GM23248 (cell line): Measurements from ENCODE around the gene SLC9A9.

ENCODE experiments used
- EZH2 ChIP-seq: fragments of 200-600 bp; sonication (generic); IDR thresholded peaks from 2 replicates; pipeline ENCODE4 v1.6.1; 2018; ENCODE audit warnings: antibody characterized with exemption, mild to moderate bottlenecking; ENCODE audit not compliant: insufficient read depth, poor library complexity, severe bottlenecking
- EZH2phosphoT487 ChIP-seq: fragments of 200-600 bp; sonication (generic); IDR thresholded peaks from 2 replicates; pipeline ENCODE4 v1.6.1; 2018; ENCODE audit warnings: antibody characterized with exemption, moderate library complexity, mild to moderate bottlenecking, low read depth; ENCODE audit not compliant: insufficient read depth

DNA sequence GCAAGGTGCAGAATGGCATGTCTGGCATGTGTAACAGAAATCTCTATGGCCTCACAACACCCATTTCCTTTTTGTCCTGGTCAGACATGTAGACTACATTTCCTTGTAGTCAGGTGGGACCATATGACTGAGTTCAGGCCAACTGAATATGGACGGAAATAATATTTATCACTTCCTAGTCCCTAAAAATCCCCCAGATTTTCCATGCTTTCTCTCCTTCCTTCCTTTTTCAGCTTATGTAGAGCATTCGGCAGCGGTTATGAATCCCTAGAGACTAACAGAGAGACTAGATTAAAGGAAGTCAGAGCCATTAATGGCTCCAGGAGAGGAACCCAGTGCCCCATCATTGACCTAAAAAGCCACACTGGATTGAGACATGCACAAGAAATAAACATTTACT, 35.8 kb downstream of the SLC9A9 start:
- no peak for TF ChIP-seq EZH2
- no peak for TF ChIP-seq EZH2phosphoT487
